GM18909 (cell line): Measurements from ENCODE around the gene ARPC4.

ENCODE experiments used
- ATAC-seq: cut with Tn5 transposase; IDR thresholded peaks from one replicate; pipeline ENCODE4 v1.9.1; 2021; ENCODE audit warnings: mild to moderate bottlenecking; ENCODE audit not compliant: unreplicated experiment, poor library complexity

The ARPC4 gene

GRCh38 chr3:9815986-9816385 is 23.1 kb downstream of the ARPC4 start:
- no peak for ATAC-seq

- no peak for ATAC-seq
Measured at GRCh38 chr3:9817436-9817835, 24.6 kb downstream of the ARPC4 start.

GRCh38 chr3:9818666-9819335 is 25.9 kb downstream of the ARPC4 start:
- no peak for ATAC-seq

- ATAC-seq, result no peak
Measured at GRCh38 chr3:9820543-9820942, 27.7 kb downstream of the ARPC4 start.

GRCh38 chr3:9820946-9821345 is 28.1 kb downstream of the ARPC4 start:
- no peak for ATAC-seq

- ATAC-seq, result no peak
Measured at GRCh38 chr3:9825451-9826040, 32.7 kb downstream of the ARPC4 start.

GRCh38 chr3:9826815-9827573 is 34.1 kb downstream of the ARPC4 start:
- no peak for ATAC-seq

GRCh38 chr3:9828801-9829755 is 36.2 kb downstream of the ARPC4 start:
- ATAC-seq, result no peak

- no peak for ATAC-seq
Measured at GRCh38 chr3:9831253-9831652, 38.4 kb downstream of the ARPC4 start.

GRCh38 chr3:9833078-9833477 is 40.2 kb downstream of the ARPC4 start:
- no peak for ATAC-seq

GRCh38 chr3:9834520-9835380 is 41.9 kb downstream of the ARPC4 start:
- ATAC-seq, result no peak

- ATAC-seq, result no peak
Measured at GRCh38 chr3:9837701-9838582, 45.1 kb downstream of the ARPC4 start.

- ATAC-seq, result no peak
Measured at GRCh38 chr3:9838856-9839255, 46.0 kb downstream of the ARPC4 start.

- no peak for ATAC-seq
Measured at GRCh38 chr3:9841015-9841414, 48.1 kb downstream of the ARPC4 start.

GRCh38 chr3:9843715-9844438 is 51.0 kb downstream of the ARPC4 start, which contains the start of gene RPUSD3:
Gene RPUSD3 (minus strand): TSS chr3:9844008. CDS start chr3:9843990, 18 bp downstream.
- ATAC-seq, result peak; percentile 97

GRCh38 chr3:9846231-9846630 is 53.3 kb downstream of the ARPC4 start:
- no peak for ATAC-seq

GRCh38 chr3:9846931-9847488 is 54.1 kb downstream of the ARPC4 start:
- no peak for ATAC-seq
